Pulmonary artery endothelial cell (primary cell): ENCODE data around the gene PADI1. TPM values are rescaled to one million over a fixed set of nuclear protein-coding genes. Genes with fewer than 3 reads are reported as not detected.
A peak's percentile ranks its signal among the peaks of the same experiment; 100 is the strongest.
"Not testable (repeated sequence)": the region's sequence is repeated elsewhere in the genome, so short reads cannot be mapped to it uniquely, and the experiment has no call there.

Experiments used
- DNase-seq: peaks from one replicate; pipeline ENCODE4 v3.0.0-alpha.2; 2011; ENCODE audit warnings: low read depth, low spot score
- total RNA-seq: library from RNA; depleted of rRNA; stranded (reverse); fragments of >200 nt; gene quantifications from 2 replicates; pipeline ENCODE4 v1.2.3, GENCODE V29; 2014

Gene PADI1
- total RNA-seq, 1 donor from 2014 or later, result not detected

- DNase-seq, result peak; percentile 80
These were observed 34.5 kb downstream of the PADI1 start for GRCh38 chr1:17239420-17239819.

- DNase-seq, result not testable (repeated sequence)
These were observed 36.3 kb downstream of the PADI1 start for GRCh38 chr1:17241011-17241779.

GRCh38 chr1:17241780-17242074 lies 36.8 kb downstream of the PADI1 start:
- not testable (repeated sequence) for DNase-seq

- DNase-seq, result no peak
These were observed 38.3 kb downstream of the PADI1 start for GRCh38 chr1:17243274-17243673.

GRCh38 chr1:17244821-17245740 lies 40.2 kb downstream of the PADI1 start:
- DNase-seq, result no peak

GRCh38 chr1:17245816-17246325 lies 40.9 kb downstream of the PADI1 start:
- DNase-seq, result no peak

GRCh38 chr1:17246971-17247370 lies 42.0 kb downstream of the PADI1 start:
- DNase-seq, result no peak

- no peak for DNase-seq
These were observed 43.9 kb downstream of the PADI1 start, which contains the start of gene PADI3 for GRCh38 chr1:17248781-17249180. Gene PADI3, plus strand, starts transcription at chr1:17249098. Its CDS starts 40 bp downstream, at chr1:17249138.

GRCh38 chr1:17250601-17251000 lies 45.7 kb downstream of the PADI1 start:
- DNase-seq, result no peak

- DNase-seq, result no peak
These were observed 46.3 kb downstream of the PADI1 start for GRCh38 chr1:17251246-17251645.

- no peak for DNase-seq
These were observed 46.9 kb downstream of the PADI1 start for GRCh38 chr1:17251701-17252376.

- DNase-seq, result no peak
These were observed 50.4 kb downstream of the PADI1 start for GRCh38 chr1:17255336-17255735.

- no peak for DNase-seq
These were observed 53.3 kb downstream of the PADI1 start for GRCh38 chr1:17258116-17258757.

GRCh38 chr1:17258758-17259130 lies 53.8 kb downstream of the PADI1 start:
- DNase-seq, result no peak

GRCh38 chr1:17259233-17259873 lies 54.4 kb downstream of the PADI1 start:
- no peak for DNase-seq

GRCh38 chr1:17260264-17260663 lies 55.3 kb downstream of the PADI1 start:
- no peak for DNase-seq

- no peak for DNase-seq
These were observed 55.8 kb downstream of the PADI1 start for GRCh38 chr1:17260738-17261137.

- DNase-seq, result no peak
These were observed 59.0 kb downstream of the PADI1 start for GRCh38 chr1:17263936-17264335.

- no peak for DNase-seq
These were observed 59.5 kb downstream of the PADI1 start for GRCh38 chr1:17264470-17264869.

- DNase-seq, result no peak
These were observed 60.2 kb downstream of the PADI1 start for GRCh38 chr1:17265162-17265561.

- DNase-seq, result no peak
These were observed 61.0 kb downstream of the PADI1 start for GRCh38 chr1:17265950-17266349.
